ENCODE data around the gene INTS11.

INTS11 gene

GRCh38 chr1:1300352-1300739, 24.1 kb downstream of the INTS11 start:
- Histone ChIP-seq H3K9me3 (no peaks in the 10 kb centered on the region), H3K4me3 (ENCODE audit: low read depth in 1 of 2, low read length in 1 of 2) (no peak overlapping the region), H3K27me3 (no peaks in the 10 kb centered on the region), H3K36me3 (peaks cover 24% of the 10 kb centered on the region), H3K27ac (no peak overlapping the region), H3K4me1 (ENCODE audit: control insufficient read depth in 1 of 2, insufficient read depth in 1 of 2, low read depth in 1 of 2, low read length in 1 of 2) (peaks cover 7 to 10% of the 10 kb centered on the region in 2 experiments)
- TF ChIP-seq CTCF (IDR thresholded peaks at IDR 0.05), result no peak

GRCh38 chr1:1299686-1300351, 24.6 kb downstream of the INTS11 start:
- Histone ChIP-seq H3K27me3 (no peaks in the 10 kb centered on the region), H3K27ac (no peak overlapping the region), H3K4me3 (ENCODE audit: low read depth in 1 of 2, low read length in 1 of 2) (no peak overlapping the region), H3K36me3 (peaks cover 29% of the 10 kb centered on the region), H3K4me1 (ENCODE audit: control insufficient read depth in 1 of 2, insufficient read depth in 1 of 2, low read depth in 1 of 2, low read length in 1 of 2) (peaks cover 1 to 5% of the 10 kb centered on the region in 2 experiments), H3K9me3 (no peaks in the 10 kb centered on the region)
- no peak for TF ChIP-seq CTCF (IDR thresholded peaks at IDR 0.05)

GRCh38 chr1:1298861-1299685, 25.4 kb downstream of the INTS11 start:
- H3K27ac ChIP-seq, result no peak overlapping the region
- TF ChIP-seq CTCF (IDR thresholded peaks at IDR 0.05), result no peak
- H3K36me3 ChIP-seq, result peaks cover 35% of the 10 kb centered on the region
- H3K9me3 ChIP-seq, result no peaks in the 10 kb centered on the region
- no peak overlapping the region for H3K4me3 ChIP-seq (ENCODE audit: low read depth in 1 of 2, low read length in 1 of 2)
- H3K27me3 ChIP-seq, result no peaks in the 10 kb centered on the region
- H3K4me1 ChIP-seq (ENCODE audit: control insufficient read depth in 1 of 2, insufficient read depth in 1 of 2, low read depth in 1 of 2, low read length in 1 of 2), result no peaks in the 10 kb centered on the region

GRCh38 chr1:1297802-1298424, 26.5 kb downstream of the INTS11 start:
- no peak for TF ChIP-seq CTCF (IDR thresholded peaks at IDR 0.05)
- H3K36me3 ChIP-seq, result peaks cover 44% of the 10 kb centered on the region
- H3K27me3 ChIP-seq, result no peaks in the 10 kb centered on the region
- H3K9me3 ChIP-seq, result no peaks in the 10 kb centered on the region
- no peak overlapping the region for H3K27ac ChIP-seq
- no peaks in the 10 kb centered on the region for H3K4me1 ChIP-seq (ENCODE audit: control insufficient read depth in 1 of 2, insufficient read depth in 1 of 2, low read depth in 1 of 2, low read length in 1 of 2)
- H3K4me3 ChIP-seq (ENCODE audit: low read depth in 1 of 2, low read length in 1 of 2), result no peak overlapping the region

- H3K36me3 ChIP-seq, result peaks cover 45% of the 10 kb centered on the region
- TF ChIP-seq CTCF (IDR thresholded peaks at IDR 0.05), result no peak
- H3K4me3 ChIP-seq (ENCODE audit: low read depth in 1 of 2, low read length in 1 of 2), result no peak overlapping the region
- H3K9me3 ChIP-seq, result no peaks in the 10 kb centered on the region
- H3K4me1 ChIP-seq (ENCODE audit: control insufficient read depth in 1 of 2, insufficient read depth in 1 of 2, low read depth in 1 of 2, low read length in 1 of 2), result no peaks in the 10 kb centered on the region
- no peaks in the 10 kb centered on the region for H3K27me3 ChIP-seq
- no peak overlapping the region for H3K27ac ChIP-seq
Observed at GRCh38 chr1:1296070-1297061, 28.1 kb downstream of the INTS11 start.

Measured in neutrophil (primary cell).